ENCODE data around the gene TMPRSS11B. TPM values are rescaled to one million over a fixed set of nuclear protein-coding genes. Genes with fewer than 3 reads are reported as not detected.

Gene TMPRSS11B, protein sequence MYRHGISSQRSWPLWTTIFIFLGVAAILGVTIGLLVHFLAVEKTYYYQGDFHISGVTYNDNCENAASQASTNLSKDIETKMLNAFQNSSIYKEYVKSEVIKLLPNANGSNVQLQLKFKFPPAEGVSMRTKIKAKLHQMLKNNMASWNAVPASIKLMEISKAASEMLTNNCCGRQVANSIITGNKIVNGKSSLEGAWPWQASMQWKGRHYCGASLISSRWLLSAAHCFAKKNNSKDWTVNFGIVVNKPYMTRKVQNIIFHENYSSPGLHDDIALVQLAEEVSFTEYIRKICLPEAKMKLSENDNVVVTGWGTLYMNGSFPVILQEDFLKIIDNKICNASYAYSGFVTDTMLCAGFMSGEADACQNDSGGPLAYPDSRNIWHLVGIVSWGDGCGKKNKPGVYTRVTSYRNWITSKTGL
- not detected in 5 replicates for total RNA-seq (2022; extraction: Qiagen RNA extraction; ENCODE audit: low read depth)

DNA sequence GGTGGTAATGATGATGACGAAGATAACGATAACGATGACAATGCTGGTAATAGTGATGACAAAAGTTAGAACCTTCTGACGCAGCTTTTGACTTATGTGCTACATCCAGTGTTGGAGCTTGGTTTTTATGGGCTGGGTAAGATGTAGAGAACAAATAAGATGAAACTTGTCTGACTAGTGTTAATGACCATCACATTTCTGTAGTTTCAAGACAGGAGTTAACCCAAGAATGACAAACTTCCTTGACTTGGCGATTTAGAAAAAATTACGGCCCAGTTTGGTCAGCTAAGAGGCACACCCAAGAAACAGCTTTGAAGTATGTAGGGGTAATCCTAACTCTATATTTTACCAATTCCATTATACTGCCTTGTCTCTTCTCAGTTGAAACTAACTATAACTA is at the start of gene TMPRSS11B:
TSS of gene TMPRSS11B (minus strand) at position 101 of the 400 bp plus-strand sequence. CDS start 136 bp downstream, outside the sequence.

Other genes with a start within 250 kb of the TMPRSS11B start
- not detected in 5 replicates for gene TMPRSS11F, start 115.8 kb downstream of the TMPRSS11B start, total RNA-seq (2022; extraction: Qiagen RNA extraction; ENCODE audit: low read depth)
- 30.5 to 41.8 TPM (median 34.5 TPM) in 5 replicates for gene YTHDC1, start 104.4 kb upstream of the TMPRSS11B start, total RNA-seq (2022; extraction: Qiagen RNA extraction; ENCODE audit: low read depth)
- not detected in 5 replicates for gene TMPRSS11E, start 201.8 kb upstream of the TMPRSS11B start, total RNA-seq (2022; extraction: Qiagen RNA extraction; ENCODE audit: low read depth)